Cardiac ventricle fibroblast (primary cell): ENCODE measurements around the gene RPS6KB1. TPM values are rescaled to one million over a fixed set of nuclear protein-coding genes. Genes with fewer than 3 reads are reported as not detected.

Experiments used
- total RNA-seq: library from RNA; depleted of rRNA; stranded (reverse); fragments of >200 nt; gene quantifications from 2 replicates; pipeline ENCODE4 v1.2.3, GENCODE V29; 2015

The RPS6KB1 gene
- 15.0 and 25.8 TPM in 2 replicates for total RNA-seq

GRCh38 chr17:59892924-59893675, at the start of gene RPS6KB1, which contains the start of gene TUBD1:
Gene RPS6KB1 (plus strand): TSS chr17:59893121. CDS start chr17:59893185, 64 bp downstream.
Gene TUBD1 (minus strand): TSS chr17:59892943. CDS start chr17:59891002, 1,941 bp downstream.

GRCh38 chr17:59964482-59965328, 71.8 kb downstream of the RPS6KB1 start, which contains the start of gene RNFT1:
Gene RNFT1 (minus strand): TSS chr17:59964740. CDS start chr17:59964663, 77 bp downstream.

Other genes starting within 250 kb of the RPS6KB1 start
- gene PTRH2, start 185.7 kb upstream of the RPS6KB1 start, total RNA-seq = 30.2 and 33.4 TPM in 2 replicates
- gene VMP1, start 185.5 kb upstream of the RPS6KB1 start, total RNA-seq = 119 and 122 TPM in 2 replicates
- gene TUBD1, start 178 bp upstream of the RPS6KB1 start, total RNA-seq = 2.4 and 4.0 TPM in 2 replicates
- gene RNFT1, start 71.6 kb downstream of the RPS6KB1 start, total RNA-seq = 9.2 and 14.9 TPM in 2 replicates
- 10.6 and 11.4 TPM in 2 replicates for gene HEATR6, start 185.8 kb downstream of the RPS6KB1 start, total RNA-seq